GM19467 (cell line): ENCODE data around the gene IQSEC3.

Experiments
- ATAC-seq: cut with Tn5 transposase; IDR thresholded peaks from one replicate; pipeline ENCODE4 v1.9.1; 2021; ENCODE audit warnings: mild to moderate bottlenecking, moderate library complexity; ENCODE audit not compliant: unreplicated experiment

The IQSEC3 gene

GRCh38 chr12:138171-138897 is 71.8 kb downstream of the IQSEC3 start:
- ATAC-seq = no peak

- no peak for ATAC-seq
These were observed 72.4 kb downstream of the IQSEC3 start for GRCh38 chr12:138898-139534.

- ATAC-seq = no peak
These were observed 73.0 kb downstream of the IQSEC3 start for GRCh38 chr12:139585-139984.

GRCh38 chr12:140162-140561 is 73.6 kb downstream of the IQSEC3 start:
- ATAC-seq = no peak

- ATAC-seq = no peak
These were observed 77.5 kb downstream of the IQSEC3 start for GRCh38 chr12:143964-144649.

GRCh38 chr12:144650-145284 is 78.2 kb downstream of the IQSEC3 start:
- no peak for ATAC-seq

- no peak for ATAC-seq
These were observed 78.9 kb downstream of the IQSEC3 start for GRCh38 chr12:145369-145960.

- no peak for ATAC-seq
These were observed 80.7 kb downstream of the IQSEC3 start for GRCh38 chr12:147242-147641.

GRCh38 chr12:148676-149416 is 82.3 kb downstream of the IQSEC3 start:
- ATAC-seq = no peak

GRCh38 chr12:151579-151978 is 85.0 kb downstream of the IQSEC3 start:
- ATAC-seq = no peak

GRCh38 chr12:152440-152839 is 85.9 kb downstream of the IQSEC3 start:
- no peak for ATAC-seq

- no peak for ATAC-seq
These were observed 86.6 kb downstream of the IQSEC3 start for GRCh38 chr12:153080-153746.

- no peak for ATAC-seq
These were observed 87.5 kb downstream of the IQSEC3 start for GRCh38 chr12:154058-154457.

- no peak for ATAC-seq
These were observed 88.4 kb downstream of the IQSEC3 start for GRCh38 chr12:155006-155405.

- no peak for ATAC-seq
These were observed 89.1 kb downstream of the IQSEC3 start for GRCh38 chr12:155646-156045.

GRCh38 chr12:156945-157344 is 90.4 kb downstream of the IQSEC3 start:
- ATAC-seq = no peak

- ATAC-seq = no peak
These were observed 91.1 kb downstream of the IQSEC3 start for GRCh38 chr12:157644-158043.

- no peak for ATAC-seq
These were observed 92.7 kb downstream of the IQSEC3 start for GRCh38 chr12:159156-159782.

GRCh38 chr12:160858-161257 is 94.3 kb downstream of the IQSEC3 start:
- no peak for ATAC-seq

GRCh38 chr12:161823-162222 is 95.3 kb downstream of the IQSEC3 start:
- ATAC-seq = no peak
